Daoy (cell line): ENCODE measurements around the gene CSRP1. TPM values are rescaled to one million over a fixed set of nuclear protein-coding genes. Genes with fewer than 3 reads are reported as not detected.
A peak's percentile ranks its signal among the peaks of the same experiment; 100 is the strongest.

ENCODE experiments used
- DNase-seq: peaks from one replicate; pipeline ENCODE4 v3.0.0-alpha.2; 2015; ENCODE audit warnings: low read depth
- total RNA-seq: library from RNA; depleted of rRNA; stranded (reverse); fragments of >200 nt; shearing (Covaris generic); gene quantifications from 2 replicates; pipeline ENCODE4 v1.2.3, GENCODE V29; 2014; rRNA removed

Gene CSRP1
- total RNA-seq, 1 experiment from 2014 or later: 866 TPM

- peak; percentile 97 for DNase-seq
These were observed 50.2 kb downstream of the CSRP1 start for GRCh38 chr1:201456499-201457309.

- DNase-seq: no peak
These were observed 51.8 kb downstream of the CSRP1 start for GRCh38 chr1:201455098-201455497.

GRCh38 chr1:201454608-201455007 lies 52.3 kb downstream of the CSRP1 start:
- DNase-seq: no peak

- no peak for DNase-seq
These were observed 54.1 kb downstream of the CSRP1 start for GRCh38 chr1:201452866-201453265.

- peak; percentile 89 for DNase-seq
These were observed 56.1 kb downstream of the CSRP1 start for GRCh38 chr1:201450721-201451291.

GRCh38 chr1:201448990-201449389 lies 57.9 kb downstream of the CSRP1 start:
- DNase-seq: no peak

GRCh38 chr1:201447903-201448871 lies 58.7 kb downstream of the CSRP1 start:
- DNase-seq: peak; percentile 87

GRCh38 chr1:201445310-201445709 lies 61.6 kb downstream of the CSRP1 start:
- DNase-seq: no peak

- peak; percentile 73 for DNase-seq
These were observed 62.1 kb downstream of the CSRP1 start for GRCh38 chr1:201444792-201445191.

- no peak for DNase-seq
These were observed 63.2 kb downstream of the CSRP1 start for GRCh38 chr1:201443747-201444146.

GRCh38 chr1:201436969-201437368 lies 70.0 kb downstream of the CSRP1 start:
- DNase-seq: no peak

GRCh38 chr1:201436393-201436792 lies 70.5 kb downstream of the CSRP1 start:
- DNase-seq: peak; percentile 34

- no peak for DNase-seq
These were observed 72.7 kb downstream of the CSRP1 start for GRCh38 chr1:201434266-201434665.

GRCh38 chr1:201433609-201434008 lies 73.3 kb downstream of the CSRP1 start:
- DNase-seq: no peak

Other genes starting within 250 kb of the CSRP1 start
- gene PKP1, start 223.6 kb downstream of the CSRP1 start, total RNA-seq: 0.18 and 0.34 TPM in 2 replicates
- not detected in 2 replicates for gene TNNT2, start 129.4 kb downstream of the CSRP1 start, total RNA-seq
- 0.06 and 0.71 TPM in 2 replicates for gene LAD1, start 107.8 kb downstream of the CSRP1 start, total RNA-seq
- gene TNNI1, start 85.4 kb downstream of the CSRP1 start, total RNA-seq: not detected in 2 replicates
- gene PHLDA3, start 37.9 kb downstream of the CSRP1 start, total RNA-seq: 7.6 and 11.7 TPM in 2 replicates
- gene NAV1, start 32.0 kb upstream of the CSRP1 start, total RNA-seq: 39.2 and 51.8 TPM in 2 replicates